Body of pancreas (tissue), 4 donors: ENCODE results near the gene PDIA5. TPM values are rescaled to one million over a fixed set of nuclear protein-coding genes. Genes with fewer than 3 reads are reported as not detected.

Experiments
- ATAC-seq: fragments of 150-250 bp; one replicate; pipeline ENCODE4 v1.9.1; 2016
- DNase-seq, 4 donors: peaks; one replicate each; pipeline ENCODE4 v3.0.0-alpha.2; 2019
- H3K27ac ChIP-seq, 4 donors: fragments of 200-600 bp; sonication (generic); 1 replicate in 3 of 4; 2 replicates in 1 of 4; pipeline versions ENCODE4 v1.5.1 to v1.6.1; 2016 to 2019; ENCODE audit warnings: mild to moderate bottlenecking in 1 of 4, mixed read lengths in 1 of 4, moderate library complexity in 1 of 4
- H3K27me3 ChIP-seq, 2 donors: fragments of 200-600 bp; sonication (generic); one replicate each; pipeline ENCODE4 v1.6.0; 2016; ENCODE audit warnings: mild to moderate bottlenecking in 1 of 2
- H3K36me3 ChIP-seq, 2 donors: fragments of 200-600 bp; sonication (generic); replicated peaks in 1 of 2; 2 replicates each; pipeline ENCODE4 v1.5.1; 2016; ENCODE audit warnings: low read depth in 2 of 2; ENCODE audit not compliant: insufficient read depth in 1 of 2
- H3K4me1 ChIP-seq: fragments of 200-600 bp; sonication (generic); one replicate; pipeline ENCODE4 v1.6.0; 2016
- H3K4me3 ChIP-seq, 2 donors: fragments of 200-600 bp; sonication (generic); 1 replicate in 1 of 2; 2 replicates in 1 of 2; pipeline ENCODE4 v1.5.1; 2016 to 2019
- H3K9me3 ChIP-seq, 3 donors: fragments of 200-600 bp; sonication (generic); 1 replicate in 2 of 3; 2 replicates in 1 of 3; pipeline ENCODE4 v1.5.1; 2016
- POLR2A ChIP-seq, 3 donors: fragments of 450-650 bp; IDR thresholded peaks; one replicate each; pipeline ENCODE4 v1.6.1; 2016; ENCODE audit warnings: antibody characterized with exemption in 3 of 3, mild to moderate bottlenecking in 2 of 3
- WGBS, 2 donors: methylation state at CpG; one replicate each; pipeline ENCODE4 v1.1.5; 2017; 5-methylcytosine and 5-hydroxymethylcytosine counted together
- intact Hi-C: fragments of 100-400 bp; cut with DNase I; formaldehyde crosslinking; loops from one replicate; pipeline ENCODE4 v1.15.1; 2023
- total RNA-seq, 2 donors: library from RNA; depleted of rRNA; stranded (reverse); fragments of >200 nt; gene quantifications; one replicate each; pipeline ENCODE4 v1.1.0, GENCODE V29; 2016
- TF ChIP-seq, protein P1 (sequence below), 7 experiments: fragments of 450-650 bp in 4 of 7; fragments of 200-600 bp in 3 of 7; sonication (generic) in 3 of 7; IDR thresholded peaks; one replicate each; pipeline ENCODE4 v1.5.1; 2016 to 2019; ENCODE audit warnings: antibody characterized with exemption in 7 of 7

Gene PDIA5
- total RNA-seq, 2 donors from 2014 or later, result 28.8 to 73.2 TPM

DNA sequence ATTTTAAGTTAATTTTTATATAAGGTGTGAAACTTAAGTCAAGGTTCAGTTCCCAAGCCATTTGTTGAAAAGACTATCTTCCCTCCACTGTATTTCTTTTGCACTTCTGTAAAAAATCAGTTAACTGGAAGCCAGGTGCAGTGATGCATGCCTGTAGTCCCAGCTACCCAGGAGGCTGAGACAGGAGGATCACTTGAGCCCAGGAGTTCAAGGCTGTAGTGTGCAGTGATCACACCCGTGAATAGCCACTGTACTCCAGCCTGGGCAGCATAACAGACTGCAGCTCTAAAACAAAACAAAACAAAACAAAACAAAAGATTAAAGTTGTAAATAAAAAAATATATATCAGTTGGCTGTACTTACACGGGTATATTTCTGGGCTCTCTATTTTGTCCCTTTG is 101.8 kb downstream of the PDIA5 start:
- ATAC-seq (no peak), DNase-seq (no peak)
- H3K4me1 ChIP-seq, result peaks cover 11% of the 10 kb centered on the region
- intact Hi-C loops, result no loop called here
- 81 to 84% methylated on average over 2 of the region's 2 CpGs for WGBS, 2 donors
- H3K9me3 ChIP-seq, result no peaks in the 10 kb centered on the region
- peaks cover 0 to 9% of the 10 kb centered on the region in 2 donors for H3K36me3 ChIP-seq
- H3K4me3 ChIP-seq, result no peak overlapping the region
- peak overlapping the region in 1 of 4 donors; percentile 74 for H3K27ac ChIP-seq
- no peaks in the 10 kb centered on the region for H3K27me3 ChIP-seq
- TF ChIP-seq POLR2A (IDR thresholded peaks at IDR 0.05), result no peak
- TF ChIP-seq, protein P1, sequence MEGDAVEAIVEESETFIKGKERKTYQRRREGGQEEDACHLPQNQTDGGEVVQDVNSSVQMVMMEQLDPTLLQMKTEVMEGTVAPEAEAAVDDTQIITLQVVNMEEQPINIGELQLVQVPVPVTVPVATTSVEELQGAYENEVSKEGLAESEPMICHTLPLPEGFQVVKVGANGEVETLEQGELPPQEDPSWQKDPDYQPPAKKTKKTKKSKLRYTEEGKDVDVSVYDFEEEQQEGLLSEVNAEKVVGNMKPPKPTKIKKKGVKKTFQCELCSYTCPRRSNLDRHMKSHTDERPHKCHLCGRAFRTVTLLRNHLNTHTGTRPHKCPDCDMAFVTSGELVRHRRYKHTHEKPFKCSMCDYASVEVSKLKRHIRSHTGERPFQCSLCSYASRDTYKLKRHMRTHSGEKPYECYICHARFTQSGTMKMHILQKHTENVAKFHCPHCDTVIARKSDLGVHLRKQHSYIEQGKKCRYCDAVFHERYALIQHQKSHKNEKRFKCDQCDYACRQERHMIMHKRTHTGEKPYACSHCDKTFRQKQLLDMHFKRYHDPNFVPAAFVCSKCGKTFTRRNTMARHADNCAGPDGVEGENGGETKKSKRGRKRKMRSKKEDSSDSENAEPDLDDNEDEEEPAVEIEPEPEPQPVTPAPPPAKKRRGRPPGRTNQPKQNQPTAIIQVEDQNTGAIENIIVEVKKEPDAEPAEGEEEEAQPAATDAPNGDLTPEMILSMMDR (IDR thresholded peaks at IDR 0.05), result no peak

- no peaks in the 10 kb centered on the region for H3K27me3 ChIP-seq
- H3K36me3 ChIP-seq, result peaks cover 0 to 7% of the 10 kb centered on the region in 2 donors
- intact Hi-C loops, result no loop called here
- 64 to 69% methylated on average over 5 of the region's 5 CpGs for WGBS, 2 donors
- no peak for DNase-seq
- ATAC-seq, result peak; percentile 18
- no peak overlapping the region for H3K4me3 ChIP-seq
- H3K9me3 ChIP-seq, result no peaks in the 10 kb centered on the region
- H3K4me1 ChIP-seq, result peaks cover 11% of the 10 kb centered on the region
- peak overlapping the region in 3 of 4 donors; percentile 54 to 74 (median 55) for H3K27ac ChIP-seq
- TF ChIP-seq, protein P1 (IDR thresholded peaks at IDR 0.05), result no peak
- no peak for TF ChIP-seq POLR2A (IDR thresholded peaks at IDR 0.05)
Measured at GRCh38 chr3:123169492-123169929, 102.7 kb downstream of the PDIA5 start.

- Histone ChIP-seq H3K27me3 (no peaks in the 10 kb centered on the region), H3K4me3 (no peak overlapping the region), H3K9me3 (no peaks in the 10 kb centered on the region), H3K4me1 (peaks cover 11% of the 10 kb centered on the region), H3K36me3 (peaks cover 0 to 3% of the 10 kb centered on the region in 2 donors), H3K27ac (peak overlapping the region in 3 of 4 donors; percentile 54 to 74 (median 55))
- no peak for TF ChIP-seq POLR2A (IDR thresholded peaks at IDR 0.05)
- TF ChIP-seq, protein P1 (IDR thresholded peaks at IDR 0.05), result no peak
- no peak for ATAC-seq
- intact Hi-C loops, result no loop called here
- 45 to 91% methylated on average over 2 of the region's 2 CpGs for whole genome bisulfite sequencing, 2 donors
- no peak for DNase-seq
Measured at GRCh38 chr3:123169930-123170329, 103.1 kb downstream of the PDIA5 start.

GRCh38 chr3:123180791-123181190 is 114.0 kb downstream of the PDIA5 start:
- WGBS, 2 donors, result 94 to 97% methylated on average over 5 of the region's 5 CpGs
- no peaks in the 10 kb centered on the region for H3K4me1 ChIP-seq
- H3K36me3 ChIP-seq, result no peaks in the 10 kb centered on the region
- no peaks in the 10 kb centered on the region for H3K27me3 ChIP-seq
- TF ChIP-seq, protein P1 (IDR thresholded peaks at IDR 0.05), result no peak
- no peak for TF ChIP-seq POLR2A (IDR thresholded peaks at IDR 0.05)
- intact Hi-C loops, result no loop called here
- DNase-seq, result no peak
- no peak overlapping the region for H3K27ac ChIP-seq
- H3K4me3 ChIP-seq, result no peak overlapping the region
- ATAC-seq, result no peak
- H3K9me3 ChIP-seq, result no peaks in the 10 kb centered on the region

DNA sequence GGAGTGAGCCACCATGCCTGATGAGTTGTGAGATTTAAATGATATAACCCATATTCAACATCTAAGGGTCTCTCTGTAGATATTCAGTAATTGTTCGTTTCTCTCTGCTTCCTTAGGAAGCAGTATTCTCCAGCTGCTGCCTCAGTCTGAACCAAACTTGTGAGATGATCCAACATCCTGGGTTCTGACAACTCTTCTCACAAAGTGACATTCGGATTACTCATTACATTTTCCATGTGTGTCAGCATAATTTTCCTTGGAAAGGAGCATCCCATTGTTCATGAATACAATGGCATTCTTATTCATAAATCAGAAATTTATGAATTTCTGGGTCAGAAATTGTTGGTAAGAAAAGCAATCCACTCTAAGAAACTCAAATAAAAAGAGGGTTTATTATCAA is 119.9 kb downstream of the PDIA5 start:
- H3K36me3 ChIP-seq, result no peaks in the 10 kb centered on the region
- no peak overlapping the region for H3K27ac ChIP-seq
- no peaks in the 10 kb centered on the region for H3K27me3 ChIP-seq
- no peaks in the 10 kb centered on the region for H3K4me1 ChIP-seq
- no peak for TF ChIP-seq POLR2A (IDR thresholded peaks at IDR 0.05)
- TF ChIP-seq, protein P1 (IDR thresholded peaks at IDR 0.05), result no peak
- ATAC-seq (no peak), DNase-seq (no peak)
- WGBS, 2 donors, result 68 to 78% methylated on average over 2 of the region's 2 CpGs
- no peak overlapping the region for H3K4me3 ChIP-seq
- H3K9me3 ChIP-seq, result no peaks in the 10 kb centered on the region
- intact Hi-C loops, result no loop called here
